ENCODE results near the gene ATRIP.

Gene ATRIP

DNA sequence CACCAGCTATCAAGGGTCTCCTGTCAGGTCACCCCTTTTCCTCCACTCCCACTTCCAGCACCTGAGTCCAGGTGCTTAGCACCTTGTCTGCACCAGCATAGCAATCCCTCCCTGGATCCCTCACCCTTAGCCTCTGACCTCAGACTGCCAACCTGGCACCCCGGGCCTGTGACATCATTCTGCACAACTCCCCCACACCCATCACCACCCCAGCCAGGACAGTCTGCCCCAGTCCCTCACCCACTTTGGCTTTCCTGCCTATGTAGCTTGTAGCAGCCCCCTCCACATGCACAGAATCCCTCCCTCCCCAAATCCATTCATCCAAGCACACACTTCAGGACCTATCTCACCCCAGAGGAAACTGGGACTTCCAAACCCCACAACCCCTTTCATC, 15.8 kb upstream of the ATRIP start:
- TF ChIP-seq, protein P1, sequence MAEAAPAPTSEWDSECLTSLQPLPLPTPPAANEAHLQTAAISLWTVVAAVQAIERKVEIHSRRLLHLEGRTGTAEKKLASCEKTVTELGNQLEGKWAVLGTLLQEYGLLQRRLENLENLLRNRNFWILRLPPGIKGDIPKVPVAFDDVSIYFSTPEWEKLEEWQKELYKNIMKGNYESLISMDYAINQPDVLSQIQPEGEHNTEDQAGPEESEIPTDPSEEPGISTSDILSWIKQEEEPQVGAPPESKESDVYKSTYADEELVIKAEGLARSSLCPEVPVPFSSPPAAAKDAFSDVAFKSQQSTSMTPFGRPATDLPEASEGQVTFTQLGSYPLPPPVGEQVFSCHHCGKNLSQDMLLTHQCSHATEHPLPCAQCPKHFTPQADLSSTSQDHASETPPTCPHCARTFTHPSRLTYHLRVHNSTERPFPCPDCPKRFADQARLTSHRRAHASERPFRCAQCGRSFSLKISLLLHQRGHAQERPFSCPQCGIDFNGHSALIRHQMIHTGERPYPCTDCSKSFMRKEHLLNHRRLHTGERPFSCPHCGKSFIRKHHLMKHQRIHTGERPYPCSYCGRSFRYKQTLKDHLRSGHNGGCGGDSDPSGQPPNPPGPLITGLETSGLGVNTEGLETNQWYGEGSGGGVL (tag by site-specific recombination; IDR thresholded peaks at IDR 0.05): peak; percentile 91
- peak; percentile 37; the same call in 1 of the 2 replicates for TF ChIP-seq ZFHX2 (tag by site-specific recombination; conservative IDR thresholded peaks at IDR 0.05)
- no peak for TF ChIP-seq ZNF585B (tag by site-specific recombination; IDR thresholded peaks at IDR 0.05)
- no peaks in the 10 kb centered on the region for H3K9me3 ChIP-seq (ENCODE audit: control insufficient read depth, insufficient read depth, low read depth, low read length)
- peaks cover 3% of the 10 kb centered on the region; the same call in 1 of the 2 replicates for H3K4me1 ChIP-seq (ENCODE audit: control insufficient read depth, insufficient read depth, low read length)
- H3K36me3 ChIP-seq (ENCODE audit: control insufficient read depth in 2 of 2, insufficient read depth in 1 of 2, low read length in 2 of 2): peaks cover 0 to 38% of the 10 kb centered on the region in 2 experiments; a peak in 1 of 3 replicates
- ChIA-PET CTCF (interaction anchor here (2.9 kb wide), 1 partner anchor 30 kb away, joined by 9 read pairs; no protein-coding TSS in a partner anchor), POLR2A (interaction anchor here (1.2 kb wide), 1 partner anchor 9 kb away, joined by 3 read pairs; the partner anchor contains the start of genes CCDC51 and TMA7)
- no peak overlapping the region for H3K27ac ChIP-seq (ENCODE audit: extremely low read depth, low read depth, low read length)
- no peak overlapping the region for H3K4me3 ChIP-seq (ENCODE audit: low read depth, low read length)

DNA sequence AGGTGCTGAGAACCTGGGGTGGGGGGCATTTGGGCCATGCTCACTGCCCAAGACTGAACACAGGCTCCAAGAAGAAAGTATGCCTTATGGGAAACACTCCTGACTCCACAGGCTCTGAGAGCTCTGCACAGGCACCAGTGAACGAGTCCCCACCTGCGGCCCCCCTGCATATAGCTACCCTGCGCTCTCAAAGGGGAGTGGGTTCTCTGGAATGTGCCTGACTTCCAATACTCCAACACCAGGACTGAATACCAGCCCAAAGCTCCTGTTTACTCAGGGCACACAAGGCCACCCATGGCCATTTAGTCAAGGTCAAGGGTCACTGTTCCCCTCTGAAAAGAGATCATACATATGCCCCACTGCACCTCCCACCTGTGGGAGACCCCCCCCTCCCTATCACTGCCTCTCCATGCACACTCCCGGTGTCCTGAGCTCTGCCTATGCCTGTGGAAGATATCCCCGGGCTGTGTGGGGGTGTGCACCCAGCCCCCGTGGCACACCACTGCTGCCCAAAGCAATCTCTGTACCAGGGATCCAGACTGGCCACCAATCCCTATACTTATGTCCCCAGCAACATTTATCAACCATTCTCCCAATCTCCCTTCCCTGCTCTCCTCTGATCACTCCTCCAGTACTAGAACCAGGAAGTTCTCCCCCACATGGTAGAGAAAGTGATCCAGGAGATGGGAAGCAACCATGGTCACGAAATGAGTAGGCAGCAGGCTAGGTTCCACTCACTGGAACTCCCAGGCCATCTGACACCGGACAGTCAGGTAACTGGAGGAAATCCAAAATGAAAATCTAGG, 15.1 kb upstream of the ATRIP start:
- TF ChIP-seq, protein P2, sequence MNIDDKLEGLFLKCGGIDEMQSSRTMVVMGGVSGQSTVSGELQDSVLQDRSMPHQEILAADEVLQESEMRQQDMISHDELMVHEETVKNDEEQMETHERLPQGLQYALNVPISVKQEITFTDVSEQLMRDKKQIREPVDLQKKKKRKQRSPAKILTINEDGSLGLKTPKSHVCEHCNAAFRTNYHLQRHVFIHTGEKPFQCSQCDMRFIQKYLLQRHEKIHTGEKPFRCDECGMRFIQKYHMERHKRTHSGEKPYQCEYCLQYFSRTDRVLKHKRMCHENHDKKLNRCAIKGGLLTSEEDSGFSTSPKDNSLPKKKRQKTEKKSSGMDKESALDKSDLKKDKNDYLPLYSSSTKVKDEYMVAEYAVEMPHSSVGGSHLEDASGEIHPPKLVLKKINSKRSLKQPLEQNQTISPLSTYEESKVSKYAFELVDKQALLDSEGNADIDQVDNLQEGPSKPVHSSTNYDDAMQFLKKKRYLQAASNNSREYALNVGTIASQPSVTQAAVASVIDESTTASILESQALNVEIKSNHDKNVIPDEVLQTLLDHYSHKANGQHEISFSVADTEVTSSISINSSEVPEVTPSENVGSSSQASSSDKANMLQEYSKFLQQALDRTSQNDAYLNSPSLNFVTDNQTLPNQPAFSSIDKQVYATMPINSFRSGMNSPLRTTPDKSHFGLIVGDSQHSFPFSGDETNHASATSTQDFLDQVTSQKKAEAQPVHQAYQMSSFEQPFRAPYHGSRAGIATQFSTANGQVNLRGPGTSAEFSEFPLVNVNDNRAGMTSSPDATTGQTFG (tag by site-specific recombination; IDR thresholded peaks at IDR 0.05; ENCODE audit: borderline replicate concordance): no peak
- no peak for TF ChIP-seq ZNF239 (tag by site-specific recombination; IDR thresholded peaks at IDR 0.05)
- TF ChIP-seq ZNF132 (tag by site-specific recombination; IDR thresholded peaks at IDR 0.05; ENCODE audit: borderline replicate concordance): no peak
- ChIA-PET POLR2A (interaction anchor here (1.9 kb wide), 1 partner anchor 31 kb away, joined by 10 read pairs; no protein-coding TSS in a partner anchor), CTCF (interaction anchor here (1.5 to 5.9 kb wide), 3 partner anchors 23 to 31 kb away, joined by 4 to 238 read pairs (median 9); no protein-coding TSS in a partner anchor)
- Histone ChIP-seq H3K36me3 (ENCODE audit: control insufficient read depth in 2 of 2, insufficient read depth in 1 of 2, low read length in 2 of 2) (peaks cover 0 to 38% of the 10 kb centered on the region in 2 experiments; a peak in 1 of 3 replicates), H3K4me3 (ENCODE audit: low read depth, low read length) (no peak overlapping the region), H3K27ac (ENCODE audit: extremely low read depth, low read depth, low read length) (no peak overlapping the region), H3K4me1 (ENCODE audit: control insufficient read depth, insufficient read depth, low read length) (peaks cover 3% of the 10 kb centered on the region; the same call in 1 of the 2 replicates), H3K9me3 (ENCODE audit: control insufficient read depth, insufficient read depth, low read depth, low read length) (no peaks in the 10 kb centered on the region)

DNA sequence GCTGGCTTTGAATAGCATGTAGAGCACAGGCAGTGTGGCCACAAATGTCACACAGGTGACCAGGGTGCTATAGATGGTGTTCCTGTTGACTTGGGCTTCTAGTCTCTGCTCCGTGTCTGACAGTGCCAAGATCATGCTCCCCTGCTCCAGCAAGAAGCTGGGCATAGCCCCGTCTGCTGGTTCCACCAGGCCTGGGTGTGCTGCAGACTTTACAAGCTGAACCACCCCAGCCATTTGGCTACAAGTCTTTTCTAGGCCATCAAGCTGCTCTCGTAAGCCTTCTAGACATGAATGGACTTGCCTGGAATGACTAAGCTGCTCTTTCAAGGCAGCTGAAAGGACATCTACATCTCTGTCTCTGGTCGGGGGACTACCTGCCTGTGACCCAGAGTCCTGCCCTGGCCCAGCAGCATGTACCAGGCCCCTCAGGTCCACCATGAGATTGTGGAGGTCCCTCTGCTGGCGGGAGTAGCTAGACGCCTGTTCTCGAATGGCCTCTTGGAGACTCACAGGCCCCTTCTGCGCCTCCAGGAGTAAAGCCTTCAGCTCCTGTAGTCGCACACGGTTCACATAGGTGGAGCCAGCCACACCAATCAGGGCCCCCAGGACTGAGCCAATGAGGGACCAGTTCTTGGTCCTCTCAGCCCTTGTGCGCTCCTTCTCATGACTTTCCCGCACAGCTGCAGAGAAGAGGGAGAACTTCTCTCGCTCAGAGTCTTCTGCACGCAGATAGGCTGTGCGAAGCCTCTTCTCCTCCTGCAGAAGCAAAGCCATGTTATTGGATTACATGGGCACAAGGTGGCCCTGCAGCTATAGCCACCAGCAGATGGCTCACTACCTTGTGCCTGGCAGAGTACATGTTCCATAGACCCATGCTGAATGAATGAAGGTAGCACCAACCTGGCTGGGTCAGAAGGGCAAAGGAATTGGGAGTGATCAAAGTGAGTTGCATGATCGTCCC, 13.8 kb upstream of the ATRIP start:
- CTCF ChIA-PET: interaction anchor here (0.6 to 5.9 kb wide), 6 partner anchors 24 to 238 kb away, joined by 3 to 238 read pairs (median 4); no protein-coding TSS in a partner anchor
- no peak overlapping the region for H3K4me3 ChIP-seq (ENCODE audit: low read depth, low read length)
- no peaks in the 10 kb centered on the region for H3K9me3 ChIP-seq (ENCODE audit: control insufficient read depth, insufficient read depth, low read depth, low read length)
- POLR2A ChIA-PET: interaction anchor here (1.0 to 1.9 kb wide), 2 partner anchors 13 to 32 kb away, joined by 4 to 10 read pairs; partner anchors contain the start of gene ATRIP
- H3K4me1 ChIP-seq (ENCODE audit: control insufficient read depth, insufficient read depth, low read length): peaks cover 3% of the 10 kb centered on the region; the same call in 1 of the 2 replicates
- H3K27ac ChIP-seq (ENCODE audit: extremely low read depth, low read depth, low read length): peak overlapping the region; percentile 31; the same call in 1 of the 2 replicates
- peaks cover 0 to 38% of the 10 kb centered on the region in 2 experiments; a peak in 1 of 3 replicates for H3K36me3 ChIP-seq (ENCODE audit: control insufficient read depth in 2 of 2, insufficient read depth in 1 of 2, low read length in 2 of 2)
- TF ChIP-seq, protein P3, sequence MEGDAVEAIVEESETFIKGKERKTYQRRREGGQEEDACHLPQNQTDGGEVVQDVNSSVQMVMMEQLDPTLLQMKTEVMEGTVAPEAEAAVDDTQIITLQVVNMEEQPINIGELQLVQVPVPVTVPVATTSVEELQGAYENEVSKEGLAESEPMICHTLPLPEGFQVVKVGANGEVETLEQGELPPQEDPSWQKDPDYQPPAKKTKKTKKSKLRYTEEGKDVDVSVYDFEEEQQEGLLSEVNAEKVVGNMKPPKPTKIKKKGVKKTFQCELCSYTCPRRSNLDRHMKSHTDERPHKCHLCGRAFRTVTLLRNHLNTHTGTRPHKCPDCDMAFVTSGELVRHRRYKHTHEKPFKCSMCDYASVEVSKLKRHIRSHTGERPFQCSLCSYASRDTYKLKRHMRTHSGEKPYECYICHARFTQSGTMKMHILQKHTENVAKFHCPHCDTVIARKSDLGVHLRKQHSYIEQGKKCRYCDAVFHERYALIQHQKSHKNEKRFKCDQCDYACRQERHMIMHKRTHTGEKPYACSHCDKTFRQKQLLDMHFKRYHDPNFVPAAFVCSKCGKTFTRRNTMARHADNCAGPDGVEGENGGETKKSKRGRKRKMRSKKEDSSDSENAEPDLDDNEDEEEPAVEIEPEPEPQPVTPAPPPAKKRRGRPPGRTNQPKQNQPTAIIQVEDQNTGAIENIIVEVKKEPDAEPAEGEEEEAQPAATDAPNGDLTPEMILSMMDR (tag by site-specific recombination; IDR thresholded peaks at IDR 0.05): peak; percentile 71; the same call in 1 of the 2 replicates
- 0 out of 2 replicates have a peak, but pooled peaks have one; percentile 15 for TF ChIP-seq ZBTB20 (tag by site-specific recombination; IDR thresholded peaks at IDR 0.05)
- TF ChIP-seq ZBTB17 (tag by site-specific recombination; IDR thresholded peaks at IDR 0.05): peak; percentile 46
- TF ChIP-seq ZNF629 (tag by site-specific recombination; IDR thresholded peaks at IDR 0.05): no peak
- TF ChIP-seq, protein P4, sequence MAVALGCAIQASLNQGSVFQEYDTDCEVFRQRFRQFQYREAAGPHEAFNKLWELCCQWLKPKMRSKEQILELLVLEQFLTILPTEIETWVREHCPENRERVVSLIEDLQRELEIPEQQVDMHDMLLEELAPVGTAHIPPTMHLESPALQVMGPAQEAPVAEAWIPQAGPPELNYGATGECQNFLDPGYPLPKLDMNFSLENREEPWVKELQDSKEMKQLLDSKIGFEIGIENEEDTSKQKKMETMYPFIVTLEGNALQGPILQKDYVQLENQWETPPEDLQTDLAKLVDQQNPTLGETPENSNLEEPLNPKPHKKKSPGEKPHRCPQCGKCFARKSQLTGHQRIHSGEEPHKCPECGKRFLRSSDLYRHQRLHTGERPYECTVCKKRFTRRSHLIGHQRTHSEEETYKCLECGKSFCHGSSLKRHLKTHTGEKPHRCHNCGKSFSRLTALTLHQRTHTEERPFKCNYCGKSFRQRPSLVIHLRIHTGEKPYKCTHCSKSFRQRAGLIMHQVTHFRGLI (tag by site-specific recombination; IDR thresholded peaks at IDR 0.05): no peak
- peak; percentile 73 for TF ChIP-seq SCRT2 (tag by site-specific recombination; IDR thresholded peaks at IDR 0.05)
- no peak for TF ChIP-seq FEZF1 (tag by site-specific recombination; IDR thresholded peaks at IDR 0.05)
- TF ChIP-seq, protein P1 (tag by site-specific recombination; IDR thresholded peaks at IDR 0.05): 0 out of 2 replicates have a peak, but pooled peaks have one; percentile 2
- 0 out of 2 replicates have a peak, but pooled peaks have one; percentile 14 for TF ChIP-seq ZNF660 (tag by site-specific recombination; IDR thresholded peaks at IDR 0.05)
- no peak for TF ChIP-seq MZF1 (tag by site-specific recombination; IDR thresholded peaks at IDR 0.05; ENCODE audit: borderline replicate concordance)
